HTR-8/SVneo (cell line): ENCODE data around the gene DOCK10.

Experiments
- DNase-seq: peaks from one replicate; pipeline ENCODE4 v3.0.0; 2011; ENCODE audit warnings: low spot score, mixed read lengths; ENCODE audit not compliant: insufficient read length
- FAIRE-seq: peaks from 2 replicates; lab custom pipeline; 2011; peaks lifted over from hg19 to GRCh38; lab: Jason Lieb, UNC

DOCK10 gene

DNA sequence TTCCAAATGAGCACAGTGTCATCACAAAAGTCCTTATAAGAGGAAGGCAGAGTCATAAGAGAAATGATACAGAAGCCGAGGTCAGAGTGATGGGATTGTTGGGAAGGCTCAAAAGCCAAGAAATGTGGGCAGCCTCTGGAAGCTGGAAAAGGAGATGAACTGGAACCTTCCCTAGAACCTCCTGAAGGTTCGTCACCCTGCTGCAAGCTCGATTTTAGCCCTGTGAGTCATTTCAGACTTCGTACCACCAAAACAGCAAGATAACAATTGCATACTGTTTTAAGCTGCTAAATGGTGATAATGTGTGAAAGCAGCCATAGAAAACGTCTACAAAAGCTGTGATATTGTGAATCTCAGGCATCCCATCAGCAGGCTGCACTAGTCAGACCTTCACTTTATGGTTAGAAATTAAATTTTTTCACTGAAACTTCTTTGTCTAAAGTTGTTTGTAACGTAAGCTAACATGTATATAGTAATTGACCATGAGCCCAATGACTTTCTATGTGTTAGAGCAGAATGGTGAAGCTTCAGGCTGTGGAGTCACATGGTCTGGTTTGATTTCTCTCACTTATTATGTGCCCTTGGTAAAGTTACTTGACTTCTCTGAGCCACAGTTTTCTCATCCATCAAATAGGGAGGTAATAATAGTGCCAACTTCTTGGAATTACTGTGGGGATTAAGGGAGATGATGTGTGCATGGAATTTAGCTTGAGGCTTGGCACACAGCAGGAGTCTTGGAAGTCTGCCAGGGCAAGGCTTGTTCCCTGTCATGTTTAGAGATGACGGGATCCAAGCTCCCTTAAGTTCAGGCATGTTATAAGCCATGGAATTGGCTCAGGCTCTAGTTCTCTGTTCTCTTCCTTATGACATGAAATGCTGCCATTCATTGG is 194.1 kb downstream of the DOCK10 start:
- peak; percentile 37 for DNase-seq
- peak; percentile 26 for FAIRE-seq

DNA sequence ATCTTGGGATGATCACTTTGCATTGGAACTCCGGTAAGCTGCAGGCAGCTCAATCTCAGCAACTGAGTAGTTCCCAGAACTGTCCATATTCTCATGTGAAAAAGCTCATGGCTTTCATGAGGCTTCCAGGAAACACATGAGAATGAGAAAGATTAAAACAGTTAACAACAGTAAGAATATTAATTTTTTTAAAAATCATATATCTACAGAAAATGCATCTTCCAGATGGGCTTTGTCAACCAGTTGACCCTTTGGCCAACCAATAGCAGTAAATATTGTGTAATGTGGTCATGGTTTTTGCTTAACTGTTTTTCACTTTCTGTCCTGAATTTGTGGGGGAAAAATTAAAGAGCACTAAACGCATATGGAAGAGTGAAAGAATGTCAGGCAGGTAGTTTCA is 194.9 kb downstream of the DOCK10 start:
- DNase-seq (no peak), FAIRE-seq (no peak)

DNA sequence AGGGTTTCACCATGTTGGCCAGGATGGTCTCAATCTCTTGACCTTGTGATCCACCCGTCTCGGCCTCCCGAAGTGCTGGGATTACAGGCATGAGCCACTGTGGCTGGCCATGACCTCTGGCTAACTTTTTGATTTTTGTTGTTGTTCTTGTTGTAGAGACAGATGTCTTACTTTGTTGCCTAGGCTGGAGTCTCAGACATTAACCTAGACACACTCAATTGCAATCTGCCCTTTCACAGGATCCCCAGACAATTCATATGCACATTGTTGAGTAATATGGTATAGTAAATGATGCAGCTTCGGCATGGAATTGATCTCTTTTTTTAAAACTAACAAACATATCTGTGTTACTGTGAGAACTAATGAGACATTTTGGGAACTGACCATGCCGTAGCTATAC is 195.6 kb downstream of the DOCK10 start:
- FAIRE-seq (no peak), DNase-seq (no peak)

DNA sequence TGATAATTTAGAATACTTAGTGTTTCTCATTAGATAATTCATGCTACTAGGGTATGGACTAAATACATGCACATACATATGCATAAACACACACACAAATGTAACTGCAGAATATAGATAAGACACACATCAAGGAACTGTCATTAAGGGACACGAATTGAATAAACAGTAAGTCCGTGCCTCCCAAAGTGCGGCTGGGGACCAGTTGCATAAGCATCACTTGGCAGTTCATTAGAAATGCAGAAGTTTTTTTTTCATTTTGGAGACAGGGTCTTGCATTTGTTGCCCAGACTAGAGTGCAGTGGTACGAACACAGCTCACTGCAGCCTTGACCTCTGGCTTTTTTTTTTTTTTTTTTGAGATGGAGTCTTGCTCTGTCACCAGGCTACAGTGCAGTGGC is 196.1 kb downstream of the DOCK10 start:
- DNase-seq, result no peak
- FAIRE-seq, result no peak

DNA sequence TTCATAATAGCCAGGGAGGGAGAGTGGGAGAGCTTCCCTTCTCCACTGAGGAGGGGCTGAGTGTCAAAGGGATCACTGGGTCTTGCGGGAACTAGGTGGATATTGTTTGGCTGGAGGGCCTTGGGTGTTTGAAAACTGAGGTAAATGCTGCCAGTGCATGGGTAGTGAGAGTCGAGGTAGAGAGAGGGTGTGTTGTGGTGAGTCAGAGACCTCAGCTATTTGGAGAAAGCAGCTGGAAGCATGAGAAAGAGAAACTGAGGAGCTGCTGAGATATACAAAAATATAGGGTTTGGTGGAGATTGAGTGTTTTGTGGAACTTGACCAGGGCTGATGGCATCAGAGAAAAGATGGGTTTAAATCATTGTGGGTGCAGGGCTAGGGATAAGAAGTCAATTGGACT is 199.1 kb downstream of the DOCK10 start:
- FAIRE-seq (no peak), DNase-seq (no peak)

DNA sequence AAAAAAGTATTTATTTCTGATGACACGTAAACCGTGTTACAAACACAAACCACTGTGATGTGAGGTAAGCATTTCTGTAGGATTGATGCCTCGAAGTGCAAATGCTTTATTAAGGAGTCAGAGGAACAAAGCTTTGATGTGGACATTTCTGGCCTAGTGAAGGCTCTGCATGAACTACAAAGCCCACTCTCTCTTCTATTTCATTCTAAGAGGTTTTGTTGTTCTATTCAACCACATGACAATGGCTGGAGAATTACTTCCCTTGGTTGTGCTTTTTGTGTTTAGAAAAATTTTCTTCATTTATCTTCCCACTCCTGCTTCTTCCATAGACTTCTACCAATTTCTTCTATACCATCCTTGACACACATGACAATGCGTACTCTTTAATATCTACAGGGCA is 200.4 kb downstream of the DOCK10 start:
- FAIRE-seq (no peak), DNase-seq (no peak)

DNA sequence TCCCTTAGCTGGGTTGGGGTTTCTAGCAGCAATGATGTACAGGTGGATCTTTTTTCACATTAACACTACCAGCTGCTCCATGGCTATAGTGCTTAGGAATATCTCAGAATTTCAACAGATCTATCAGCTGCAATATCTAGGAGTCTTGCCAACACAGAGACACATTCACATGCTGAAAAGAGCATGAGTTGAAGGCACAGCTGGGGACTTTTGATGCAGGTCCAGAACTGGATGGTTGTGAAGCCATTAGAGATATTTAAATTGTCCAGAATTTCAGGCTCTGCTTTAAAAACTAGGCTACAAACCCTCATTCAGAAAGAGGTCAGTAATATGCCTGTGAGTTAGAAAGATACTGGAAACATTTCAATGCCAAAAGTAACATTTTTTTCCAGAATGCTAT is 203.9 kb downstream of the DOCK10 start:
- no peak for DNase-seq
- no peak for FAIRE-seq

DNA sequence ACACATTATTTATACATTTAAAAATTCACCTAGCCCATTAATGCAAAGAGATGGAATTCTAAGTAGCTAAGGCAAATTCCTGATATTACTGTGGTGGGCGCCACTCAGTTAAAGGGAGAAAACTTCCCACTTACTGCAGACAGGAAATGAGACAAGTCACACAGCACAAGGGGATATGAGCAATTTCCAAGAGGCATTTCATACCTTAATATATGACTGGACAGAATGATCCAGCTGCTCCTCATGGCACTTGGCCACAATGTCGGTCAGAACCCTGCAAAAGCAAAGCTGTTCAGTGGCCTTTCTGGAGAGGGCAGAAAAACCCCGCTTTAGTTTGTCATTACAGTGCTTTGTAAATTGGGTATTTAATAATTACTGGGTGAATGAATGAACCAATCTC is 204.7 kb downstream of the DOCK10 start:
- DNase-seq (peak; percentile 57), FAIRE-seq (no peak)

DNA sequence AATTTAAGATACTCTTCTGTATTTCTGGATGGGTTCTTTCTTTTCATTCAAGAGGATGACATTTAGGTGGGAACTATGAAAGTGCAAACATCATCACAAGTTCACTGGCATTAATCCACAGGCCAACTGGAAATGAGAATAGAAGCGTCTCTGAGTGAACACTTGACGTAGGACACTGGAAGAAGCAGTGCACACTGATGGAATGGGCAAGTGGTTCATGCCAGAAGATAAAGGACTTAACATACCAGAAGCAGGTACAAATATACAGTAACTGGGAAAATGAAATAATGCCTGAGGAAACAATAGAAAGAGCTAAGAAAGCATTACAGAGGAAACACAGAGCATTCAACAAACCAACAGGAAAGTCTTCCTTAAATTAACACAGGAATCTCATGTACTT is 205.2 kb downstream of the DOCK10 start:
- DNase-seq, result no peak
- FAIRE-seq, result no peak

DNA sequence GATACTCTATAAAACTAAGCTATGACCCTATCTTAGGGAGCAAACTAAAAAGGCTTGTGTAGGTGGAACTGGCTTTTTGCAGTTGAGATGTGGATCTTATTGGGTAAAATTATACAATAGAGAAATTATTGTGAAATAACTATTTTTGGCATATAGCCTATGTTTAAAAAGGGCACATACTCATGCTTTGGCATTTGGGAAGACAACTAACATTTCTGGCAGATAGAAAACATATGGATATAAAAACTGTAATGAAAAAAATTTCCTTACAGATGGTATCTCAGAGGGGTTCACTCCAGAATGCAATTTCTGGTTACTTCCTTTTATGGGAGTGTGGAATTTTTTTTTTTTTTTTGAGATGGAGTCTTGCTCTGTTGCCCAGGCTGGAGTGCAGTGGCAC is 206.0 kb downstream of the DOCK10 start:
- no peak for DNase-seq
- FAIRE-seq, result no peak

DNA sequence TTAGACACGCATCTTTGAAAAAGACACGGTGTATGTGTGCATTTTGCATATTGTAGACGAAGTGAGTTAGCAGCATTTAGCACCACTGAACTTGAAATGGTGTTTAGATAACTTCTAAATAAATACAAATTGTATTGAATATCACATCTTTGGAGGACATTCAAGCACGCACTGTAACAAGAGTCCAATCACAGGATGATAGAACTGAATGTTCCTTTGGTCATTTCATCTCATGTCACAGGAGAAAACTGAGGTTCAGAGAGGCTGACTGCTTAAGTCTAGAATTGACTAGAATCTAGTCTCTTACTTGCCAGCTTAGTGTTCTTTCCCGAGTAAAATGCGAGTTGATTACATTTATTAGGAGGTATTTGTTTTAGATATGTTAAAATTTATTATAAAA is 206.9 kb downstream of the DOCK10 start:
- FAIRE-seq, result no peak
- no peak for DNase-seq

DNA sequence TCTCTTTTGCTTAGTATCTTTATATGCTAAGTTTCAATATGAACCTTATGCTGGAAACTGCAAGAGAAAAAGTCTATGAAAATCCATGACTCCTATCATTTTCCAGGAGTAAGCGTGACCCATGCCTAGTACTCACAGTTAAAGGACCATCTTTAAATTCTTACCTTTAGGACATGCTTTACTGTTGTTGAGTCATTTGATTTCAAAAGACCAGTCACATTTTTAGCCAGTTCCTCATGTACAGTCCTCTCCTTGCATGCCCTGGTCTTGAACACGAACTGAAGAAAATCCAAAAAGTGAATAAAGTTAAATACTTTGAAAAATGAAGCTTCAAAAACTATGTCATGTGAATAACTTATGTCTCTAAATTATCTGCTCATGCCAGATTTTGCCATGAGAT is 208.3 kb downstream of the DOCK10 start:
- no peak for DNase-seq
- FAIRE-seq, result no peak

DNA sequence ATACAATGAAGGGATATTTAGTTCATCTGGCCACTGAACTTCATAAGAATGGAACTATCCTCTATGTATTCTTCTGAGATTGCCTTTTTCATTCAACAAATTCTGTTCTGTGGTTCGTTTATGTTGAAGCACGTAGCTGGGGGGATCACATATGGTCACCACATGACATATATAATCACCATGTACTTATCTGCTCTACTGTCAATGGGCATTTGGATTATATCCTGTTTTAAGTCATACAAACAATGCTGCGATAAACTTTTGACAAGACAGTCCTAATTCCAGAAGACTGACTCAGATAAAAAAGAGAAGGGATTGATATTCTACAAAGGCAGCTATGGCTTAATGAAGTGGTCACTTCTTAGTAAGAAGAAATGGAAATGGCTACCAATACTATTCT is 210.1 kb downstream of the DOCK10 start:
- FAIRE-seq, result no peak
- DNase-seq, result no peak

DNA sequence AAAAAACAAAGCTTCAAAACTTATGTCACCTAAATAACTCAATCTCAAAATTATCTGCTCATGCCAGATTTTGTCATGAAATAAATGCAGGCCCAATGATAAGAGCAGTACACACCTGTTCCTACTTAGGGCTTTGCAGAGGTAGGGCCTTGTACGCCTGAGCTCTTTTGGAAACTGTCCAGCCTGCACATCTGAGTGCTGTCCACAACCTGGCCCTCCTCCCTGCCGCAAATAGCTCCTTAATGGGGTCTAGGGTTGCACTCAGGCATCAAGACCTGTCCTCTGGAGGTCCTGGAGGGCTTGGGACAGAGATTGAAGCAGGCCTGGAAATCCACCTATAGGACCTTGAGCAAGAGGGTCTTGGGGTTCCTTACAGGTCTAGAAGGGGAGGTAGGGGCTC is 210.7 kb downstream of the DOCK10 start:
- DNase-seq (no peak), FAIRE-seq (no peak)

DNA sequence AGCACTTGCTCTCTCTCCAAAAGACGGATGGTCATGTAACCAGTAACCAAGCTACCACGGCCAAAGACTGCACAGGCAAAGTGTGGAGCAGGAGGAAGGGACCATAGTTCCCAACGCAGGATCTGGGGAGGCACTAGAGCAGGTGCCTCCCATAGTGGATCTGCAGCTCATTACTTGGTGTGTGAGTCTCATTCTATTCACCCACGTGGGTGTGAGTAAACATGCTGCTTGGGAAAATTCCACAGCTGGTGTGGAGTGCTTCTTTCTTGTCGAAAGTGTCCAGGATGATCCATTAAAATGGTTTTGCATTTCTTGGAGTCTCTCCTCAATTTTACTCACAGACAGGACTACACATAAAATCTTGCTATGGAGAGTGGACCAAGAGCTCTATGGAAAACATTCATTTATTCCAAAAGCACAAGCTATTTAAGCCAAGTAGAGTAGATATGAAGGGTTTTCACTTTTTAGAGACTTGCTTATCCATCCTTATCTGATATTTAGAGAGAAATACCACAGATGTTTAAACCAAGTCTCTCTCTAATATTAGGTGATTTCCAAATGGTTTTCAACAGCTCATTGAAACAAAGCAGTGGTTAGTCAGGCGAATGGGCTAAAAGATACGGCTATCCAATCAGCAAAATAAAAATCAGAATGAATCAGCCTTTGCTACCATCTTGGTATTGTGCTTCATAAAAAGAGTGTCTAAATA is 221.8 kb downstream of the DOCK10 start:
- DNase-seq, result no peak
- no peak for FAIRE-seq

DNA sequence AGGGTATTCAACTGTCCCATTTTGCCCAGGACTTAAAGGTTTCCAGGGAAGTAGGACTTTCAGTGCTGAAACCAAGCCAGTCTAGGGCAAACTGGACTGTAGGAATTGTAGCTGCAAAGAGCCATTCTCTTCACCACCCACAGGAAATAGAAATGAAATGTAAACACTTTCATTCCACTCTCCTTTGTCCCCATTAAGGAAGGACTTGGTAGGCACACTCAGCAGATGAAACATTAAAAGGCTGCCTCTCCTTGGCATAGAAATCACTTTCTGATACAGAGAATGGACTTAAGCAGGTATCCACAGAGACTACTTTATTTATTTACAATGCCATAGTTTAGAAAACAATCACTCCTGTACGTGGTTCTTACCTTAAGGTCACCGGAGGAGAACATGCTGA is 223.2 kb downstream of the DOCK10 start:
- FAIRE-seq (no peak), DNase-seq (no peak)

DNA sequence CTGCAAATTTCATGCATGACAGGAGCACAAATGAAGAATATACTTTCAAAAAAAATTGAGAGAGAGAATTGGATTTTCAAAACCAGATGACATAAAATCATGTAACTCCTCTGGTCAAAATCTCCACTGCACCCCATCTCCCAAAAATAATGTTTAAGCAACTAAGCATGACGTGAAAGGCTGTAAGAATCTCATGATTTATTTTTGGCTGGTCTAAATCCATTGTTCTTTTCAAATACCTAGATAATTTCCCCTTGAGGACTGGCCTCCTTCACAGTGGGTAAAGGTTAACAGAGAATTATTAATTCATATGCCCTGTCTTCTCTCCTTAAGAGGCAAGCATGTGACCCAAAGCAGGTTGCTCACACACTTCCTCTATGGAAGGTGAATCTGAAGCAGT is 224.6 kb downstream of the DOCK10 start:
- FAIRE-seq, result no peak
- no peak for DNase-seq

DNA sequence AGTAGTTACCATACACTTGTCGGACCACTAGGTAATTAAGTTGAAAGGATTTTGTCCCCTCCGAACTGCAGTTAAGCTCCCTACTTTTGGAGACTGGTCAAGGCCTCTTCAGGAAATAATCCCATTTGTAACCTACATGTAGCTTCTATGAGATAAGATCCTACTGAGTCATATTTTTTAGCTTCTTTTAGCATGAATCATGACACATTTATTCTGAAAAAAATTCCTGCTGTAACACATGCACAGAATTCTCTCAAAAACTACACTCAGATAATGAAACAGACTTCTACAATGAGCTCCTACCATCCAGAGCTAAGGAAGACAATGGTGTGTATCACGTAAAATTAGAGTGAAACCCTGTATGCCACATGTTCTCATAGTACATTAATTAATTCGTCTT is 225.5 kb downstream of the DOCK10 start:
- FAIRE-seq (no peak), DNase-seq (peak; percentile 53)

DNA sequence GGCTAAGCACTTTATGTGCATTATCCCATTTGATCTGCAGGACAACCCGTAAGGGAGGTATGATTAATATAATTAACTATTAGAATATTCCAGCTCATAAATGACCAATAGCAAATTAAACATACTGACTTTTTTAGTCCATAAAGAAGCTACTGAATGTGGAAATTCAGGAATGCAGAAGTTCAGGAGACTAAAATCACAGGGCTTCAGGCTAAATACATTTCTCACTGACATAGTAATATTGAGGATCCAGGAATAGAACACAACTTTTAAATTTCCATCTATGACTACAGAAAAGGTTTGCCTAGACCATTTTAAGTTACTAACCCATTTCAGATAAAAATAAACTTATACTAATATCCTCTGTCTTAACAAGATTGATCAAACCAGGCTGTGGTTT is 228.7 kb downstream of the DOCK10 start:
- no peak for FAIRE-seq

DNA sequence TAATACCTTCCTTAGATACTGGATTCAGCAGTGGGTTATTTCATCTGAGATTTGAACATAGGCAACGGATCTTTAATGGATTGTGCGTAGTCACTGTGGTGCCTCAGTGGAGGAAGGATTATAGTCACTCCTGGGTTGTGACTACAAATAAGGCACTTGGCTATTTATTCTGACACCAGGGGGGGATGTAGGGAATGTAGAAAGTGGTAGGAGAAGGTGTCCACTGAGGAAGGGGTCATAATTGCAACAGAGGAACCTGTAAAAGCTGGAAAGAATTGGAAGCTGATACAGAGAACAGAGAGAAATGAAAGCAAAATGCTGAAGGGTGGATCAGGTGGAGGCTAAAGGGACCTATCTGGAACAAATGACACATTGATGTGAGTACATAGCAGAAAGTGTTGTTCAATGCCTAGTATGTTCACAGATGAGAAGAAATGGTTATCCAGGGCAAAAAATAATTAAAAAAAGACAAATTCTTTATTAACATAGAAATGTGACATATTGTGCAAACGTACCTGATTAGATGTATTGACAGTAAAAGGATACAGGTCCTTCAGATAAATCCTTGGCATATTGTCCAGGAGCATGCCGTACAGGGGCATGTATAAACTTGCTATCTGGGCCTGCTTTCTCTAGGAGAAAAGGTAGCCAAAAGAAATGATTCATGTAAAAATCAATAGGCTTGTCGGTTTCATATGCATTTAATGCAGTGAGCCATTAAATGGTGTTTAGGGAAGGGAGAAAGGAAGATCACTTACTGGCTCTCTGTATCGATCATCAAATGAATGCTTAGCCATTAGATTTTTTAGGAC is 234.9 kb downstream of the DOCK10 start:
- no peak for DNase-seq
- FAIRE-seq, result no peak

More for the DNA sequence above, 228.7 kb downstream of the DOCK10 start:
- DNase-seq, result no peak

DNA sequence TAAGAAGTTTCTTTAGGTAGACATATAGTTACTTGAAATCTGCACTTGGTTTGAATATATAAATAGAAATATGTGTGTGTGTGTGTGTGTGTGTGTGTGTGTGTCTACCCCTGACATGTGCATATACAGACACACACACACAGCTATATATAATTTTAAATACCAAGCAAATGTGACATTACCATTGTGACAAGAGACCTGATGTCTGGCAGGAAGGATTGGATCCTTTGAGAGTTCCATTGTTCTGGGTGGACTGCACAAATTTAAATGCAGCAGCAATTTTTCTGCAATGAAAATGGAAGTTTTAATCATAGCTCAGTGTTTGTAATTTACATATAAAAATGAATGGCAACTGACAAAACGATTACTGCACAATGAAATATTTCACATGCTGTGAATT is 238.3 kb downstream of the DOCK10 start:
- no peak for DNase-seq
- no peak for FAIRE-seq
